ENCODE results near the gene ADAP1.

DNA sequence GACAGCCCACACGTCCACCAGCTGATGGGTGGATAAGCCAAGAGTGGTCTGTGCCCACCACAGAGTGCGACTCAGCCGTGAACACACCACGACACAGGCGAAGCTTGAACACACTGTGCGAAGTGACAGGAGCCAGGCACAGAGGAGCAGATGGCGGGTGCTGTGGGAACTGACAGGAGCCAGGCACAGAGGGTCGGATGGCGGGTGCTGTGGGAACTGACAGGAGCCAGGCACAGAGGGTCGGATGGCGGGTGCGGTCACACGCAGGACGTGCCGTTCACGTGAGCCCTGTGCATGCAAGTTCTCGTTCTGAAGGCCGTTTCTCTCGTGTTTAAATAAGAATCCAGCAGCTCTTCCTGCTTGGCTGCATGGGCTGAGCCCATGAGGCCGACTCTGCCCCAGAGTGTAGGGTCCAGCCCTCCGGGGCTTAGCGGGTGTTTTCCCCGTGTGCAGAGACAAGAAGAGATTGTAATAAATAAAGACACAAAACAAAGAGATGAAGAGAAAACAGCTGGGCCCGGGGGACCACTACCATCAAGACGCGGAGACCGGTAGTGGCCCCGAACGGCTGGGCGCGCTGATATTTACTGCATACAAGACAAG lies 5.9 kb upstream of the ADAP1 start:
- TF ChIP-seq PHF5A (CRISPR knock-in tag; IDR thresholded peaks at IDR 0.05; ENCODE audit: low read depth, unreplicated experiment) (no peak), DNMT3B (CRISPR knock-in tag; conservative IDR thresholded peaks at IDR 0.05) (no peak), SUZ12 (IDR thresholded peaks at IDR 0.05; ENCODE audit: low read depth, low read length) (no peak), FOXM1 (CRISPR knock-in tag; IDR thresholded peaks at IDR 0.05) (no peak), TBX3 (IDR thresholded peaks at IDR 0.05; ENCODE audit: borderline replicate concordance) (peak; percentile 55; the same call in 1 of the 2 replicates), ZNF550 (CRISPR knock-in tag; IDR thresholded peaks at IDR 0.05; ENCODE audit: borderline replicate concordance) (no peak), ZEB1 (IDR thresholded peaks at IDR 0.05; ENCODE audit: insufficient replicate concordance, low read depth) (no peak), TBP (CRISPR knock-in tag; IDR thresholded peaks at IDR 0.05) (no peak), YY1 (IDR thresholded peaks at IDR 0.05; ENCODE audit: insufficient read depth, insufficient replicate concordance, low read depth, low read length) (no peak), ZNF274 (CRISPR knock-in tag; IDR thresholded peaks at IDR 0.05) (peak; percentile 92), ZZZ3 (CRISPR knock-in tag; IDR thresholded peaks at IDR 0.05; ENCODE audit: borderline replicate concordance) (no peak), ELF1 (CRISPR knock-in tag; IDR thresholded peaks at IDR 0.05) (peak; percentile 80)
- TF ChIP-seq, protein P1, sequence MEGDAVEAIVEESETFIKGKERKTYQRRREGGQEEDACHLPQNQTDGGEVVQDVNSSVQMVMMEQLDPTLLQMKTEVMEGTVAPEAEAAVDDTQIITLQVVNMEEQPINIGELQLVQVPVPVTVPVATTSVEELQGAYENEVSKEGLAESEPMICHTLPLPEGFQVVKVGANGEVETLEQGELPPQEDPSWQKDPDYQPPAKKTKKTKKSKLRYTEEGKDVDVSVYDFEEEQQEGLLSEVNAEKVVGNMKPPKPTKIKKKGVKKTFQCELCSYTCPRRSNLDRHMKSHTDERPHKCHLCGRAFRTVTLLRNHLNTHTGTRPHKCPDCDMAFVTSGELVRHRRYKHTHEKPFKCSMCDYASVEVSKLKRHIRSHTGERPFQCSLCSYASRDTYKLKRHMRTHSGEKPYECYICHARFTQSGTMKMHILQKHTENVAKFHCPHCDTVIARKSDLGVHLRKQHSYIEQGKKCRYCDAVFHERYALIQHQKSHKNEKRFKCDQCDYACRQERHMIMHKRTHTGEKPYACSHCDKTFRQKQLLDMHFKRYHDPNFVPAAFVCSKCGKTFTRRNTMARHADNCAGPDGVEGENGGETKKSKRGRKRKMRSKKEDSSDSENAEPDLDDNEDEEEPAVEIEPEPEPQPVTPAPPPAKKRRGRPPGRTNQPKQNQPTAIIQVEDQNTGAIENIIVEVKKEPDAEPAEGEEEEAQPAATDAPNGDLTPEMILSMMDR (CRISPR knock-in tag; IDR thresholded peaks at IDR 0.05), result 0 out of 2 replicates have a peak, but pooled peaks have one; percentile 4
- TF ChIP-seq, protein P2, sequence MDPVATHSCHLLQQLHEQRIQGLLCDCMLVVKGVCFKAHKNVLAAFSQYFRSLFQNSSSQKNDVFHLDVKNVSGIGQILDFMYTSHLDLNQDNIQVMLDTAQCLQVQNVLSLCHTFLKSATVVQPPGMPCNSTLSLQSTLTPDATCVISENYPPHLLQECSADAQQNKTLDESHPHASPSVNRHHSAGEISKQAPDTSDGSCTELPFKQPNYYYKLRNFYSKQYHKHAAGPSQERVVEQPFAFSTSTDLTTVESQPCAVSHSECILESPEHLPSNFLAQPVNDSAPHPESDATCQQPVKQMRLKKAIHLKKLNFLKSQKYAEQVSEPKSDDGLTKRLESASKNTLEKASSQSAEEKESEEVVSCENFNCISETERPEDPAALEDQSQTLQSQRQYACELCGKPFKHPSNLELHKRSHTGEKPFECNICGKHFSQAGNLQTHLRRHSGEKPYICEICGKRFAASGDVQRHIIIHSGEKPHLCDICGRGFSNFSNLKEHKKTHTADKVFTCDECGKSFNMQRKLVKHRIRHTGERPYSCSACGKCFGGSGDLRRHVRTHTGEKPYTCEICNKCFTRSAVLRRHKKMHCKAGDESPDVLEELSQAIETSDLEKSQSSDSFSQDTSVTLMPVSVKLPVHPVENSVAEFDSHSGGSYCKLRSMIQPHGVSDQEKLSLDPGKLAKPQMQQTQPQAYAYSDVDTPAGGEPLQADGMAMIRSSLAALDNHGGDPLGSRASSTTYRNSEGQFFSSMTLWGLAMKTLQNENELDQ (CRISPR knock-in tag; IDR thresholded peaks at IDR 0.05; ENCODE audit: borderline replicate concordance), result no peak
